Epithelial cell of prostate (primary cell): ENCODE measurements around the gene SEMA6B.

Experiments used
- DNase-seq: peaks from one replicate; pipeline ENCODE4 v3.0.0-alpha.2; 2011; ENCODE audit warnings: low read depth, low spot score
- H3K27ac ChIP-seq: fragments of 450-650 bp; 2 replicates; pipeline ENCODE4 v1.5.1; 2017; ENCODE audit warnings: mild to moderate bottlenecking

Gene SEMA6B

DNA sequence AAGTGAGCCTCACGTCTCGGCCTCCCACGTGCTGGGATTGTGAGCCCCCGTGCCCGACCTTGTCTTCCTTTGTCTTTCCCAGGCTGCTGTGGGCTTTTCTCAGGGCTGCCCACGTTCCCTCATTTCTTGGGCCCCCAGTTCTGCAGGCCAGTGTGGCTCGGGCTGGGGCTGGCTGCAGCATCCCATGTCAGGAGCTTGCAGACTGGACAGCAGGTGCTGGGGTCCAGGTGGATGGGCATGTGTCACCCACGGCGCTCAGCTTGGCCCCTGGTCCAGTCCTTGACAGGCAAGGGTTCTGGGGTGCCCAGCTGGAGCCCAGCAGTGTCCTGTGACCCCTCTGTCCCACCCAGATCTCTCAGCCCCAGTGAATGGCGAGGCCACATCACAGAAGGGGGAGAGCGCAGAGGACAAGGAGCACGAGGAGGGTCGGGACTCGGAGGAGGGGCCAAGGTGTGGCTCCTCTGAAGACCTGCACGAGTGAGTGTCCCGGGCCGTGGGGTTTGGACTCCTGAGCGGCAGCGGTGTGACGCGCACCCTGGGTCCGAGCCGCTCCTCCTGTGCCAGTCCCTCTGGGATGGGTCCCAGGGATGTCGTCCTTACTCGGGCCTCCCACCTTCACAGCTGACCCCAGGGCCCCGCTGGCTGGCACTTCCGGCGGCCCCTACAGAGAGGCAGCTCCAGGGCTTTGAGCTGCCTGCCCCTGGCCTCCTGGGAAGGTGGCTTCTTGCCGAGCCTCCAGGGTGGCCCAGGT, 58.5 kb downstream of the SEMA6B start:
- no peak overlapping the region for H3K27ac ChIP-seq
- no peak for DNase-seq

DNA sequence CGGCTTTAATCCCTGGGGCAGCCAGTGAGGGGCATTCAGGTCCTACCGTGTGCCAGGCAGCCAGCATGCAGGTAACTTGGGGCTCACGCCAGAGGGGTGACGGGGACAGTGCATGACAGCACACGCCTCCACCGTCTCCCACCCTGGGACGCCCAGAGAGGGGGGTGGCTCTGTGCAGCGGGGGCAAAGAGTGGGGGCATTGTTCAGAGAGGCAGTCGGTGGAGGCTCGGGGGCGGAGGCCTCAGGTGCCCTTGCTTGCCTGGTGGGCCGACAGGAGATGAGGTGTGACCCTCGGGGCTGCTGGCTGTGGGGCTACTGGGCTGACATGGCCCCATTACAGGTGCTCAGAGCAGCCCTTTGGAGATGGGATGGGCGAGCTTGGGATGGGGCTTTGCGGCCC, 59.6 kb downstream of the SEMA6B start:
- DNase-seq = no peak
- H3K27ac ChIP-seq = no peak overlapping the region

DNA sequence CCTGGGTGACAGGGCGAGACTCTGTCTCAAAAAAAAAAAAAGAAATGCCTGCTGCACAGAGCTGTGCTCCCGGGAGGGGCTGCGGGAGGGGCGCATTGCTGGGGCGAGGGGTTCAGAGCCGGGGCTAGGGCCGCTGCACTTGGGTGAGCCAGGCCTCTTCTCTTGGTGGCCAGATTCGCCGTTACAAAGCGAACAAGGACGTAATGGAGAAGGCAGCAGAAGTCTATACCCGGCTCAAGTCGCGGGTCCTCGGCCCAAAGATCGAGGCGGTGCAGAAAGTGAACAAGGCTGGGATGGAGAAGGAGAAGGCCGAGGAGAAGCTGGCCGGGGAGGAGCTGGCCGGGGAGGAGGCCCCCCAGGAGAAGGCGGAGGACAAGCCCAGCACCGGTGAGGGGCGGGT, 60.2 kb downstream of the SEMA6B start:
- no peak overlapping the region for H3K27ac ChIP-seq
- DNase-seq = no peak

DNA sequence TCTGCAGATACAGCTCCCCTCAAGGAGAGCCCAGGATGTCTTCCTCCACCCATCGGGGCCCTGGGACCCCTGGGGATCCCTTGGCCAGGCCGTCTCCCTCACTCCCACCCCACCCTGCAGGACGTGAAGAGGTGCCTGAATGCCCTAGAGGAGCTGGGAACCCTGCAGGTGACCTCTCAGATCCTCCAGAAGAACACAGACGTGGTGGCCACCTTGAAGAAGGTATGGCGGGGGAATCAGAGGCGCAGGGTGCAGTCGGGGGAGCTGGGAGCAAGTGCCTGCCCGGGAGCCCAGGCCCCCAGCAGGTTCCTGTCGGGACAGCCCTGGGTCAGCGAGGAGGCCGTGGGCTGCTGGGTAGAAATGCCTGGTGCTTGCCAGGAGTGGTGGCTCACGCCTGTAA, 60.8 kb downstream of the SEMA6B start:
- DNase-seq = no peak
- no peak overlapping the region for H3K27ac ChIP-seq

DNA sequence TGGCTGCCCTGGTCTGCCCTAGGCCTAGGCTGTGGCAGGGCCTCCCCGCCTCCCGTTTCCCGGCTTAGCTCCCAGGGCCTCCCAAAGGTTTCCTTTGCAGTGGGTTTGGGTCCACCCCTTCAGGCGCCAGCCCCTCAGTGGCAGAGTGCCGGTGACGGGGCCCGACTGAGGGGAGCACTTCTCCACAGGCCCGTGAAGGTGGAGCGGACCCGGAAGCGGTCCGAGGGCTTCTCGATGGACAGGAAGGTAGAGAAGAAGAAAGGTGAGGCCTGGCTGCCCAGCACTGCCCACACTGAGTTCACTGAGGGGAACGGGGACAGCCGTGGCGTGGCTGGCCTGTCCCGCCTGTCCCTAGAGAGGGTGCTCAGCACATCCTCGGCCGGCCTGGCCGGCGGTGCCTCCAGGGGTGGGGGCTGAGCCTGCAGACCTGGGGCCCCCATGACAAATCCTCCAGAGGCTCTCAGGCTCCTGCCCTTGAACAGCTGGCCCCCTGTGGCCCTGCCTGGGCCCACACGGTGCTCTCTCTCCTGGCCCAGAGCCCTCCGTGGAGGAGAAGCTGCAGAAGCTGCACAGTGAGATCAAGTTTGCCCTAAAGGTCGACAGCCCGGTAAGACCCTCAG, 61.6 kb downstream of the SEMA6B start:
- H3K27ac ChIP-seq = no peak overlapping the region
- DNase-seq = no peak

DNA sequence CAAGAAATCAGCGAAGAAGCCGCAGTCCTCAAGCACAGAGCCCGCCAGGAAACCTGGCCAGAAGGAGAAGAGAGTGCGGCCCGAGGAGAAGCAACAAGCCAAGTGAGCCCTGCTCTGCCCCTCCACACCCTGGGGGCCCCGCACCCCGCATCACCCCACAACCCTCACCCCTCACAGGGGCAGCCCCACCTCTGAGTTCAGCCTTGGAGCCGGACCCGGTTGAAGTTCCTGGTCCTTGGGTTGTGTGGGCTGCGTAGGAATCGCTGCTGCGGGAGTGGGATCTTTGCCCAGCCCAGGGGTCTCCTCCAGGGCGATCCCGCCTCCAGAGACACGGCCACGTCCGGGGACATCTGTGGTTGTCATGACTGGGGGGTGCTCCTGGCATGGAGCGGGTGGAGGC, 63.2 kb downstream of the SEMA6B start:
- no peak for DNase-seq

DNA sequence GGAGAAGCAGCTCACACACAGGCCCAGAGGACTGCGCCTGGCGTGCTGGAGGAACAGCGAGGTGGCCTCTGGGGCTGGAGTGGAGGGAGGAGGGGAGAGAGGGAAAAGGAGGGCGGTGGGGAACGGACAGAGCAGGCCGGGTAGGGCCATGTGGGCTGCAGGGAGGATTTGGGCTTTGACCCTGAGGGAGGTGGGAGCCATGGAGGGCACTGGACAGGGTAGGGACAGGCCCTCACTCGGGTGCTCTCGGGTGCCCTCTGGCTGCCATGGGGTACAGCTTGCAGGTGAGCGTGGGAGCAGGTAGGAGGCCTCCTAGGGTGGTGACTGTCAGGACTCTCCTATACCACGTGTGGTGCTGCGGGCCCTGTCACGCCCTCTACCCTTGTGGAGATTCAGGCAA, 64.0 kb downstream of the SEMA6B start:
- H3K27ac ChIP-seq = no peak overlapping the region
- DNase-seq = no peak

More for the DNA sequence above, 63.2 kb downstream of the SEMA6B start:
- H3K27ac ChIP-seq = no peak overlapping the region

DNA sequence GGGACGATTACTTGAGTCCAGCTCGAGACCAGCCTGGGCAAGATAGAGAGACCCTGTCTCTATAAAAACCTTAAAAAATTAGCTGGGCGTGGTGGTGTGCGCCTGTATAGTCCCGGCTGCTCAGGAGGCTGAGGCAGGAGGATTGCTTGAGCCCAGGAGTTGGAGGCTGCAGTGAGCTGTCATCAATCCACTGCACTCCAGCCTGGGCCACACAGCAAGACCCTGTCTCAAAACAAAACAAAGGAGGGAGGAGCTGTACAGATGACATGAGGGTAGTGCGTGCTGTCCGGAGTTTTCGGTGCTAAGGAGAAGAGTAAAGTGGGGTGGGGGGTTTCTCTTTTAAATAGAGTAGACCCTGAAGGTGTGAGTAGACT, 64.8 kb downstream of the SEMA6B start:
- DNase-seq = no peak
- H3K27ac ChIP-seq = no peak overlapping the region

DNA sequence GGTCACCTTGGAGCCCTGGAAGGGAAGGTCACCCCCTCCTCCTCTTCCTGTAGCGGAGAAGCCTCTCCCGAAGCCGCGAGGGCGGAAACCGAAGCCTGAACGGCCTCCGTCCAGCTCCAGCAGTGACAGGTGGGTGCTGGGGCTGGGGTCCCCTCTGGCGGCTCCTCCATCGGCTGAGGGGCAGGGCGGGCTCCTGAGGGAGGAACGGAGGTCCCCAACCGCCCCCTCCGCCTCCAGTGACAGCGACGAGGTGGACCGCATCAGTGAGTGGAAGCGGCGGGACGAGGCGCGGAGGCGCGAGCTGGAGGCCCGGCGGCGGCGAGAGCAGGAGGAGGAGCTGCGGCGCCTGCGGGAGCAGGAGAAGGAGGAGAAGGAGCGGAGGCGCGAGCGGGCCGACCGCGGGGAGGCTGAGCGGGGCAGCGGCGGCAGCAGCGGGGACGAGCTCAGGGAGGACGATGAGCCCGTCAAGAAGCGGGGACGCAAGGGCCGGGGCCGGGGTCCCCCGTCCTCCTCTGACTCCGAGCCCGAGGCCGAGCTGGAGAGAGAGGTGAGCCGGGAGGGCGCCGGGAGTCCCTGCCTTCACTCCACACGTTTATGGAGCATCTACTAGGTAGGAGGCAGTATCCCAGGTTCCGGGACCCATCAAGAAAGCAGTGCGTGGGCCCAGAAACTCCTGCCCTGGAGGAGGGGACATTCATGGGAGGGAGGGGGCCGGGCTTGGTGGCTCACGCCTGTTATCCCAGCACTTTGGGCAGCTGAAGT, 65.4 kb downstream of the SEMA6B start:
- H3K27ac ChIP-seq = no peak overlapping the region
- DNase-seq = no peak

DNA sequence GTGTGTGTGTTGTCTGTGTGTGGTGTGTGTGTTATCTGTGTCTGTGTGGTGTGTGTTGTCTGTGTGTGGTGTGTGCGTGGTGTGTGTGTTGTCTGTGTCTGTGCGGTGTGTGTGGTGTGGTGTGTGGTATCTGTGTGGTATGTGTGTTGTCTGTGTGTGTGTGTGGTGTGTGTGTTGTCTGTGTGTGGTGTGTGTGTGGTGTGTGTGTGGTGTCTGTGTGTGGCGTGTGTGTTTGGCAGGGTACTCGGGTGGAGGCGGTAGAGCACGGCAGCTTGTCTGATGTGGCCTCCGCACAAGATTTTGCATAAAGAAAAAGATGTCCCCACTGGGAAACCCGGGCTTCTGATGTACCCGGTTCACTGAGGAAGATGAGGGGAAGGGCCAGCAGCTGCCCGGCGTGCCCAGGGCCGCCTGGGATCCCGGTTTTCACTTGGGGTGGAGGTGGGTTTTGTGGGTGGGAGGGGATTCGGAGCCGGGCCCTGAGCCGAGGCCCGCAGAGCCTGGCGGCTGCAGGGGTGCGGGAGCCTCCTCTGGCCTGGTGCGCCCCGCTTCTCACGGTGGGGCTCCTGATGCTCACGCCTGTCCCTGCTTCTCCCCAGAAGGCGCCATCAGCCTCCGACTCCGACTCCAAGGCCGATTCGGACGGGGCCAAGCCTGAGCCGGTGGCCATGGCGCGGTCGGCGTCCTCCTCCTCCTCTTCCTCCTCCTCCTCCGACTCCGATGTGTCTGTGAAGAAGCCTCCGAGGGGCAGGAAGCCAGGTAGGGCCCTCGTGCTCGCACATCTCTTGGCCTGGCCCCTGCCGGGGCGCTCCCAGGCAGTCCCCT, 66.2 kb downstream of the SEMA6B start:
- no peak overlapping the region for H3K27ac ChIP-seq
- no peak for DNase-seq
